Activated naive CD4-positive, alpha-beta T cell treated with Interleukin-2 at 50 U/mL for 16 hours (primary cell): Measurements from ENCODE around the gene LMBRD2.
A peak's percentile ranks its signal among the peaks of the same experiment; 100 is the strongest.
"Not testable (repeated sequence)": the region's sequence is repeated elsewhere in the genome, so short reads cannot be mapped to it uniquely, and the experiment has no call there.

Source experiments
- DNase-seq: peaks from one replicate; pipeline ENCODE4 v3.0.0-alpha.2; 2020

LMBRD2 gene

DNA sequence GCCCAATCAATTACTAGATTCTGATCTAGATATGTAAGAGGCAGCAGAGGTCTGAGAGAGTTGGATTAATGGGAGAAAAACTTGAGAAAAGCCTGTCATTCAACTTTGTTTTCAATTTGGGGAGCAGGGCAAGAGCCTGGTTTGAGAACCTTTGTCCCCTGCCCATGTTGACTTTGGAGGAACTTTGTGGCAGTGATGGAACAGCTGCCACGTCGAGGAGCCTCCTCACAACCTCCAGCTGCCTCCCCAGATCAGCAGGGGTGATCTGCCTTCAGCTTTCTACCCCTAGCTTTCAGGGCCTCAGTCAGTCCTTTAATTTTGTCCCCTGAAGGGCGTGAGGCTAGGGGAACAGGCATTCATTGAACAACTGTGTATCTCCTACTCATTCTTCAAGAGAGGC, 8.9 kb upstream of the LMBRD2 start:
- no peak for DNase-seq

DNA sequence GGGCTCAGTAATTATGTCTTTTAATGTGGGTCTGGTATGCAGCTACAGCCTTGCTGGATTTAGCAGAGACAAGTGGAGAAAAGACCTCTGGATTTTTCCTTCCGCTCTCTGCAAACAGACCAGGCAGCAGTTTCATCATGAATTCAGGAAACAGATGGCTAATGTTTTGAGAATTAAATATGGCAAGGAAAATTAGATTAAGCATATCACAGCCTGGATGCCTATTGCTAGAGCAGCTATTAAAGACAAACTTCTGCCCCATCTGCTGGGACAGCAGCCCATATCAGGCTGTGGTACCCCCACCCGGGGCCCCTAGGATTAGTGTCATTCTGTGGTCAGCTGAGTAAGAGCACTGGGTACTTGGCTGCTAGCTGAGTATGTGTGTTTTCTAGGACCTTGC, 6.5 kb upstream of the LMBRD2 start:
- DNase-seq: no peak

GRCh38 chr5:36156619-36157018, 4.9 kb upstream of the LMBRD2 start:
- DNase-seq: no peak

DNA sequence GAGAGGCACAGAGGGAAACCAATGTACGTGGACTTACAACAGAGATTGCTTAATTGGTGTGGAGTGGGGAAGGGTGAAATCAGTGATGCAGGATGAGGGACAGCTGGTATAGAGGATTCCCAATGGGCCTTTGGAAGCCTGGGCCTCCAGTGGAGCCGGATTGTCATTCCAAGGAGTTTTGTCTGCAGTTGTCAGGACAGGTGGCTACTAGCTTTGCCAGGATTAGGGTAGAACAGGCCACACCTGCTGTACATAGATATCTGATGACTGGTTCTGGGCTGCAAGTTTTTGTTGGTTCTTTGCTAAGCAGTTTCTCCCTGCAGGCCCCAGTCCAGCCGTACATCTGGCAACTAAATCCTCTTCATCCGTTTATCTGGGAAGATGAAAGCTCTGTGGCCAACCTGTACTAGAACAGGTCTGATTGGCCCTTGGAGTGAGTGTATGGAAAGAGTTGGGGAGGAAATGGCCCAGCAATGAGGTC, 4.5 kb upstream of the LMBRD2 start:
- no peak for DNase-seq

DNA sequence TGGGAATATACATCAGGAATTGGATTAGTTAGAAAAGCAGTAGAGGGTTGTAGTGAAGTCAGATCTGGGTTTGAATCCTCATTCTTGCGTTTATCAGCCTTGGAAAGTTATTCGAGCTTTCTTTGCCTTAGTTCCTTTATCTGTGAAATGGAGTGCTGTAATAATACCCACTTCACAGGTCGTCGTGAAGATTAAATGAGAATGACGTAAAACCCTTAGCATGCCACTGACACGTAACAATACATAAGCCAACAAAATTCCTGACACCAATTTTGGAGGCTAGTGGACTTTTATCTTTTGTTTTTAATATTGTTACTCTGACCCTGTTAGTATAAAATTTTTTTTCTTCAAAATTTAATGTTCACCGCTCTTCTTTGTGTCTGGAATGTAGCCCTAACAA, 3.6 kb upstream of the LMBRD2 start:
- no peak for DNase-seq

DNA sequence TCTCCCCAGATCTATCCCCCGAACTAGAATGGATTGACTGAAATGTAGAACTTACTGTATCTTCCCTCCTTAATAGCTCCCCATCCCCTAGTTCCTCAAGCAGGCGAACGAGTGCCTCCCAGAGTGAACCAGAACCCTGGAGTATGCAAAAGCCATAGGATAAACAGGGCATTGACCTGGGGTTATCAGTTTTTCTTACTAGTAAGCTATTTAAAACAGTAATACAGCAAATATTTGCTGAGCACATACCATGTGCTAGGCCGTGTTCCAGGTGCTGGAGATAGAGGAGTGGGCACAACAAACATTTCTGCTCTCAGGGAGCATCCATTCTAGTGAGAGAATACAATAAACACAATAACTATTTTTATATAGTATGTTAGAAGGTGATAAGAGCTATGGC, 2.0 kb upstream of the LMBRD2 start:
- no peak for DNase-seq

GRCh38 chr5:36153298-36153677, 1.6 kb upstream of the LMBRD2 start:
- DNase-seq: no peak

- DNase-seq: no peak
Measured at GRCh38 chr5:36152324-36153297, 924 bp upstream of the LMBRD2 start.

- DNase-seq: peak; percentile 51
Measured at GRCh38 chr5:36150676-36151433, 832 bp downstream of the LMBRD2 start.

GRCh38 chr5:36147681-36148080, 4.0 kb downstream of the LMBRD2 start:
- no peak for DNase-seq

- no peak for DNase-seq
Measured at GRCh38 chr5:36146390-36146789, 5.3 kb downstream of the LMBRD2 start.

GRCh38 chr5:36145311-36145710, 6.4 kb downstream of the LMBRD2 start:
- DNase-seq: no peak

- no peak for DNase-seq
Measured at GRCh38 chr5:36138900-36139683, 12.6 kb downstream of the LMBRD2 start.

DNA sequence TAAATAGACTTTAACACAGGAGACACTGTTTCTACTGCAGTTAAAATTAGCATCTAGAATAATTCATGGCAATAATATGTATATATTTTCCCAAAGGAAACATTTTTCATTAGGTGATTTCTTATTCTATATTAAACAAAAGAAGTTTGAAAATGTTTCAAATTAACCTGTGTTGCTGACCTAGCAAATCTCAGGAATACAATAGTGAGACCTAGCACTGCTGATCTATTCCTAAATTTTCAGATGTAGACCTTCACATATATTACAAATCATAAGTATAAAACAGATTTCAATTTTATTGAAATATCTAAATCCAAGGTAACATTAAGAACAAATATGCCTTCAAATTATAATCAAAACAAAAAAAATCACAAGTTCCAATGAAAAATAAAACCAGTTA, 15.1 kb downstream of the LMBRD2 start:
- no peak for DNase-seq

- DNase-seq: no peak
Measured at GRCh38 chr5:36135988-36136387, 15.7 kb downstream of the LMBRD2 start.

DNA sequence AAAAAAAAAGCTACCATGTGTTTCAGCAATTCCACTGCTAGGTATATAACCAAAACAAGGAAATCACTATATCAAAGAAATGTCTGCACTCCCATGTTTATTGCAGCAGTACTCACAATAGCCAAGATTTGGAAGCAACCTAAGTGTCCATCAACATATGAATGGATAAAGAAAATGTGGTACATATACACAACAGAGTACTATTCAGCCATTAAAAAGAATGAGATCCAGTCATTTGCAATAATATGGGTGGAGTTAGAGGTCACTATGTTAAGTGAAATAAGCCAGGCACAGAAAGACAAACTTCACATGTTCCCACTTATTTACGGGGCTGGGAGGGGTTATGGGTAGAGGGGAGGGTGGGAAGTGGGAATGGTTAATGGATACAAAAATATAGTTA, 18.7 kb downstream of the LMBRD2 start:
- not testable (repeated sequence) for DNase-seq

- not testable (repeated sequence) for DNase-seq
Measured at GRCh38 chr5:36129666-36130065, 22.0 kb downstream of the LMBRD2 start.

DNA sequence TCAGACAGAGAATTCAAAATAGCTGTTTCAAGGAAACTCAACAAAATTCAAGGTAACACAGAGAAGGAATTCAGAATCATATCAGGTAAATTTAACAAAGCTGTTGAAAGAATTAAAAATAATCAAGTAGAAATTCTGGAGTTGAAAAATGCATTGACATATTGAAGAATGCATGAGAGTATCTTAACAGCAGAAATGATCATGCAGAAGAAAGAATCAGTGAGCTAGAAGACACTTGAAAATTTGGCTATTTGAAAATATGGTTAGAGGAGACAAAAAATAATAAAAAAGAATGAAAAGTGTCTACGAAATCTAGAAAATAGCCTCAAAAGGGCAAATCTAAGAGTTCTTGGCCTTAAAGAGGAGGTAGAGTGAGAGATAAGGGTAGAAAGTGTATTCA, 22.9 kb downstream of the LMBRD2 start:
- no peak for DNase-seq

DNA sequence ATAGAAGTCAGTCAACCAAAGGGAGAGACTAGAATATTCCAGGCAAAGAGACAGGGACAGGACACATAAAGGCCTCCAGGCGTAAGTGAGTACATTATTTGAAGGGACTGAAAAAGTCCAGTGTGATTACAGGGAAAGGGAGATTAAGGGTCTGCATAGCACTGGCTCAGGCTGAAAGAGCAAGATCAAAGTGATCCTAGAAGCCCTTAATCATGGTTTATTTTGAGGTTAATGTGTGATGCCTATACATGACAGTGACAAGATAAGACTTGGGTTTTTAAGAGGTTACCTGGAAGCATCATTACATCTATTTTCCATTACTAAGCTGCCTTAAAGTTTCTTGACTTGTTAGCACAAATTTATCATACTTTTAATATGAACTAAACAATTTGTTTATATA, 25.8 kb downstream of the LMBRD2 start:
- DNase-seq: no peak

DNA sequence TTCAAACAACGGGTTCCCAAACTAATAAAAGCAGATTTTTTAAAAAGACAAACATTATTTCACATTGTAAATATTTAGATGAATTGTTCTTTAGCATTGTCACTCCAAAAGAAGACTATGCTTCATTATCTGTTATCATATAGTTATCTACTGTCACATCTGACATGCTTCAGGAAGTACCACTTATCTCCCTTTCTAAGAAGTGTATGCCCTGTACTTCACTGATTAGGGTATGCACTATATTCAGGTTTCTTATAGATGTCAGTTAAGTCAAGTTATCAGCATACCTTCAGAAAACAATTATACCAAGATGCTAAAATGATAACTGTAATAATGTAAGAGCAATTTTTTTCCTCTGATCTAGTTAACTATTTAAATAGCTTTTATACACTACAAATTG, 40.4 kb downstream of the LMBRD2 start:
- no peak for DNase-seq

DNA sequence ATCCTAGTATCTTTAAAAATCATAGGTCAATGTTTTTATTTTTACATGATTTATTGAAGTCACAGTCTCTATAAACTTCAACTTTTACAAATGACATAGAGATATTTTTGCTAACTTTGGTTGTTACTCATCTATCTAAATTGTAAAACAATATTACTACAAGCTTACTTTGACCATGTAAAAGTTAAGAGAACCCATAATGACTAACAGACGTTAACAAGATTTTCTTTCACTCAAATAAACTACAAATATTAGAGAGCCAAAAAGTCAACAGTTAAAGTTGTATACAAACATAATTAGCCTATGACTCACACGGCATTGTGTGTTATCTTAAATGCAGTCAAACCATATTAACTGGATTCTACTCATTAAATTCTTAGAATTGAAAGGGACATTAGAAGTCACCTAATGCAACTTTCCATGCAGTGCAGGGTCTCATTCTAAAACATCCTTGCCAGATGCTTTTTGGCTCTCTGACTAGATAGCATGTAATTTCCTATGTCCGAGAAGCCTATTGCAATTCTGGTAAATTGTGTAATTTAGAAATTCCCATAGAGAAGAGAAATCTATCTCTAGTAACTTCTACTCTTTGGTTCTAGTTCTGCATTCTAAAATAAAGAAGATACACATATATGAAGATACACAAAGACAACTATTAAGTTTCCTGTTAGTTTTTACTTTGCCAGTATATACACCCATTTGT, 42.8 kb downstream of the LMBRD2 start:
- no peak for DNase-seq

- DNase-seq: no peak
Measured at GRCh38 chr5:36105819-36106218, 45.9 kb downstream of the LMBRD2 start.

GRCh38 chr5:36099748-36100147, 51.9 kb downstream of the LMBRD2 start:
- DNase-seq: no peak
